22Rv1 (cell line): ENCODE results near the gene TBC1D21.

ENCODE experiments used
- ZFX ChIP-seq: fragments of 450-650 bp; IDR thresholded peaks from 2 replicates; pipeline ENCODE4 v1.6.1; 2017; ENCODE audit warnings: antibody characterized with exemption, borderline replicate concordance
- TF ChIP-seq, protein P1 (sequence below): fragments of 450-650 bp; IDR thresholded peaks from 2 replicates; pipeline ENCODE4 v1.5.1; 2017; ENCODE audit warnings: mild to moderate bottlenecking

DNA sequence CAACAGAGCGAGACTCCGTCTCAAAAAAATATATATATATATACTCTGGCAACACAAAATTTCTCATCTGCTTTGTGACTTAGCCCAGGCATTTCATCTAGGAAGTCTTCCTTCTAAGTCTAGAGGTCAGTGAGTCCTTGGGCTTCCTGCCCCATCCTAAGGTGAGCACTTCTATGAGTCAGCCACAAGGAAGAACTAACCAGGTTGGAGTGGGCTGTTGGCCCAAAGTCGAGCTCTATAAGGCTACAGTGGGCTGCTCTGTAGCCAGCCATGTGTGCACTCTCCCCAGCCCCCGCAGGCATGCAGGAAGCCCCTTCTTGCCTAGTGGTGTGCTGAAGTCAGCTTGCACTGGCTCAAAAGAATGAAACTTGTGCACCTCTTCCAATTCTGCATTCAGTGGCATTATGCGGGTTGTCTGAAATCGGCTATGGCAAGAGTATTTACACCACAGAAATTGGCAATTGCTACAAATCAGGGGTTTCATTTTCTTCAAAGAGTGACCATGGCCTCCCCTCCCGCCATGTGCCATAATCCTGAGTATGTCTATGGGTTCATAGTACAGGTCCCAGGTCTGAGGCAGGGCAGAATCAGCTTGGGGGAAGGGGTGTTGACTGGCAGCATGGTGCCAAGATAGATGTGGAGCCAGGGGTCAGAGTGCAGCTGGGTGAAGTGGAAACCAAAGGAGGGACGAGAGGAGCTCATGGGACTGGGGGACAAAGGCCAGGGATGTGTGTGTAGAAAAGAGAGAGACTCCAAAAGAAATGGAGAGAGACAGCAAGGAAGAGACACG is 30.9 kb downstream of the TBC1D21 start:
- TF ChIP-seq, protein P1, sequence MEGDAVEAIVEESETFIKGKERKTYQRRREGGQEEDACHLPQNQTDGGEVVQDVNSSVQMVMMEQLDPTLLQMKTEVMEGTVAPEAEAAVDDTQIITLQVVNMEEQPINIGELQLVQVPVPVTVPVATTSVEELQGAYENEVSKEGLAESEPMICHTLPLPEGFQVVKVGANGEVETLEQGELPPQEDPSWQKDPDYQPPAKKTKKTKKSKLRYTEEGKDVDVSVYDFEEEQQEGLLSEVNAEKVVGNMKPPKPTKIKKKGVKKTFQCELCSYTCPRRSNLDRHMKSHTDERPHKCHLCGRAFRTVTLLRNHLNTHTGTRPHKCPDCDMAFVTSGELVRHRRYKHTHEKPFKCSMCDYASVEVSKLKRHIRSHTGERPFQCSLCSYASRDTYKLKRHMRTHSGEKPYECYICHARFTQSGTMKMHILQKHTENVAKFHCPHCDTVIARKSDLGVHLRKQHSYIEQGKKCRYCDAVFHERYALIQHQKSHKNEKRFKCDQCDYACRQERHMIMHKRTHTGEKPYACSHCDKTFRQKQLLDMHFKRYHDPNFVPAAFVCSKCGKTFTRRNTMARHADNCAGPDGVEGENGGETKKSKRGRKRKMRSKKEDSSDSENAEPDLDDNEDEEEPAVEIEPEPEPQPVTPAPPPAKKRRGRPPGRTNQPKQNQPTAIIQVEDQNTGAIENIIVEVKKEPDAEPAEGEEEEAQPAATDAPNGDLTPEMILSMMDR, result no peak
- TF ChIP-seq ZFX, result no peak
